Esophagus (tissue), 2 donors: Measurements from ENCODE around the gene LY9. TPM values are rescaled to one million over a fixed set of nuclear protein-coding genes. Genes with fewer than 3 reads are reported as not detected.

ENCODE experiments used
- H3K27ac ChIP-seq, 2 donors: one replicate each; pipeline ENCODE4 v1.5.1; 2013; ENCODE audit warnings: low read depth in 2 of 2, mild to moderate bottlenecking in 2 of 2, inconsistent platforms in 1 of 2, low read length in 1 of 2, moderate library complexity in 1 of 2
- H3K27me3 ChIP-seq, 2 donors: one replicate each; pipeline ENCODE4 v1.6.1; 2013; ENCODE audit warnings: low read length in 2 of 2, control low read depth in 1 of 2, mild to moderate bottlenecking in 1 of 2; ENCODE audit not compliant: insufficient read depth in 2 of 2, control insufficient read depth in 1 of 2
- H3K36me3 ChIP-seq, 2 donors: one replicate each; pipeline ENCODE4 v1.6.1; 2013; ENCODE audit warnings: low read length in 1 of 2; ENCODE audit not compliant: control insufficient read depth in 2 of 2, insufficient read depth in 2 of 2
- H3K4me1 ChIP-seq, 2 donors: one replicate each; pipeline ENCODE4 v1.6.1; 2013; ENCODE audit warnings: low read length in 1 of 2; ENCODE audit not compliant: control insufficient read depth in 2 of 2, insufficient read depth in 2 of 2
- H3K4me3 ChIP-seq, 2 donors: one replicate each; pipeline ENCODE4 v1.5.1; 2013; ENCODE audit warnings: low read length in 2 of 2, mild to moderate bottlenecking in 2 of 2, low read depth in 1 of 2, moderate library complexity in 1 of 2
- H3K9me3 ChIP-seq, 2 donors: one replicate each; pipeline ENCODE4 v1.6.1; 2013; ENCODE audit warnings: mild to moderate bottlenecking in 2 of 2, low read depth in 1 of 2, low read length in 1 of 2, moderate library complexity in 1 of 2; ENCODE audit not compliant: control insufficient read depth in 2 of 2, insufficient read depth in 1 of 2
- WGBS, 2 donors: extraction: QIAGEN DNeasy Blood & Tissue Kit; methylation state at CpG; one replicate each; pipeline ENCODE4 v1.1.7; 2013; 5-methylcytosine and 5-hydroxymethylcytosine counted together
- polyA plus RNA-seq, 2 donors: library from polyadenylated mRNA; stranded (reverse); fragments of 200-250 nt; gene quantifications; one replicate each; pipeline ENCODE4 v1.2.3, GENCODE V29; 2013
- donor health status: healthy with polysubstance abuse.
- donor health status: Bipolar disorder and iron deficiency.

Gene LY9
- polyA plus RNA-seq, 2 donors: 0.54 to 0.73 TPM

DNA sequence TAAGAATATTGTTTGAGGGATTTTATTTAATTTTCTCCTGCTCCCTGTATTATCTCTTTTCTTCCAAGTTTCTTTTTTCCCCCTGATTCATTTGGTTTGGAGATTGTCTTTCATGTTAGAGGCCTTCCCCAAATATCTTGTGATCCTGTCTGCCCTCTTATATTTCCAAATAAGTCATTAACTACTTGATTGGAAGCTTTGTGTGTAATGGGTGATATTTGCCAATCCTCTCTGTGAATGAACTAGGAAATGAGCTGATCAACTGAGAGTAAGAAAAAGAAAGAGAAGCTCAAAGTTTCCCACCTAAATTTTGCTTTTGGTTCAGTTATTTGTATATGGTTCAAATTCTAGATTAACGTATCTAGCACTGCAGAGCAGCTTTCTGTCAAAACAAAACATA is 23.6 kb upstream of the LY9 start:
- H3K27ac ChIP-seq: no peak overlapping the region
- H3K9me3 ChIP-seq: no peaks in the 10 kb centered on the region
- H3K36me3 ChIP-seq: no peaks in the 10 kb centered on the region
- H3K4me3 ChIP-seq: no peak overlapping the region
- WGBS, 2 donors: 82 to 95% methylated on average over 1 of the region's 1 CpG
- no peaks in the 10 kb centered on the region for H3K27me3 ChIP-seq
- H3K4me1 ChIP-seq: no peaks in the 10 kb centered on the region

DNA sequence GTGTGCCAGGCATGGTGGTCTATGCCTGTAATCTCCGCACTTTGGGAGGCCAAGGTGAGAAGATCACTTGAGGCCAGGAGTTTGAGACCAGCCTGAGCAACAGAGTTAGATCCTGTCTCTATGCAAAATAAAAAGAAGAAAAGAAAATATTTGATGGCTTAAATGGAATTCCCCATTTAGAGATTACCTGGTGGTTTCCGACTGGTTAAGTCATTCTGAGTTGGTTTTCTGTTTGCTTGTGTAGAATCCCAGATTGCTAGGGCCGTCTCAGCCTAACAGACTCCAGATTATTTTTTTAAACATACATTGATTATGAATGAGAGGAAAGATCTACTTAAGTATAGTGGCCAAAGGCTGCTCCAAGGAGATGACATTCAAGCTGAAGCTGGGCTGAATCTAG is 22.9 kb upstream of the LY9 start:
- H3K9me3 ChIP-seq: no peaks in the 10 kb centered on the region
- no peaks in the 10 kb centered on the region for H3K36me3 ChIP-seq
- no peaks in the 10 kb centered on the region for H3K27me3 ChIP-seq
- no peak overlapping the region for H3K4me3 ChIP-seq
- WGBS, 2 donors: 66 to 70% methylated on average over 3 of the region's 3 CpGs
- H3K4me1 ChIP-seq: no peaks in the 10 kb centered on the region
- H3K27ac ChIP-seq: no peak overlapping the region

DNA sequence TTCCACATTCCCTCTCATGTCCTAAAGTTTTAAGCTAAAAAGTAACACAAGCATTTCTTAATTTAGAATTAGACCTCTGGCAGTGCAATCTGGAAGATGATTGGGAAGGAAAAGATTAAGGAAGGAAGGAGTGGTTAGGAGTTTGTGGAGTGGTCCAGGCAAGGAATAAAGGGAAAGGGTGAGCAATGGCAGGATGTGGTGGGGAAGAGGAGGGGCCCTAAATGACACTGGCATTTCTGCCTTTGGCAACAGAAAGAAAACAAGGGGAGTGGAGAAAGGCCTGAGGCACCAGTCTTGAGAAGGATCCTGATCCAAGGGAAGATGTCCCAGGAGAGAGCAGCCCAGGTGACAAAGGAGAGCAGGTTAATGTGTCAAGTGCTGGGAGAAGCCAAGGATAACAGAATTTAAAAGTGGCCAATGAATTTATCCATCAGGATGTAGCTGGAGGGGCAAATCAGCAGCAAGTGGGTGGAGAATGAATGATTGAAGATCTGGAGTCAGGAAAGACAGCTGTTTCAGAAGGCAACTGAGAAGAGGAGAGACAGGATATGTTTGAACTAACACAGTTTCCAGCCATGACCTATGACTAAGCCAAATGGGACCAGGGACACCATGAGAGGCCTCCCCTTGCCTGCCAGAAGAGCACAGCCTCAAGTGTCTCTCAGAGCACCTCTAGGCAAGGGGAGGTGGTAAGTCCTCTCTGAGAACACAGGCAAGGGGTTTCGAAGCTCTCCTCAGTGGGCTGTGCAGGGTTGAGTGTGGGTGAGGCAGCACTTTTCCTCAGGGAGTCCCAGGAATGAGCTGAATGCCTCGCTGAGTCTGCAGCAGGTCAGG is 20.9 kb upstream of the LY9 start:
- no peaks in the 10 kb centered on the region for H3K27me3 ChIP-seq
- WGBS, 2 donors: 76 to 89% methylated on average over 2 of the region's 2 CpGs
- no peak overlapping the region for H3K27ac ChIP-seq
- H3K9me3 ChIP-seq: no peaks in the 10 kb centered on the region
- no peaks in the 10 kb centered on the region for H3K36me3 ChIP-seq
- H3K4me1 ChIP-seq: no peaks in the 10 kb centered on the region
- no peak overlapping the region for H3K4me3 ChIP-seq

DNA sequence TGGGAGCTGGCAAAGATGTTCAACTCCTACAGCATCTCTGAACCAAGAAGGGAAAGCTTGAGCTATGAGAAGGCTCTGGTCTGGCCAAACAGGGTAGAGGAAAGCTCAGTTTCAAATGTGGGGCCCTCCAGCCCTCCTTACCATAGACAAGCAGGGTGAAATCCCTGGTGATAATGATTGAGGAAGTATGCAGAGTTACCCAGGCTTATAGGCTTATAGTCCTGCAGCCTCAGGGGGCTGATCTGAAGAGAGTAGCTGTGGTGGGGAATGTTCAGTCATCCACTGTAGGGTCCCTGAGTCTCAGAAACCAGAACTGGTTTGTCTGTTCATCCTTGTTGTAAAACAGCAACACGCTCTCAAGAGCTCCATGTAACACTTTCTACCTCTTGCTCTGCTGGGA is 19.8 kb upstream of the LY9 start:
- Histone ChIP-seq H3K27me3 (no peaks in the 10 kb centered on the region), H3K4me3 (no peak overlapping the region), H3K36me3 (no peaks in the 10 kb centered on the region), H3K4me1 (peaks cover 0 to 5% of the 10 kb centered on the region in 2 donors), H3K9me3 (no peaks in the 10 kb centered on the region), H3K27ac (no peak overlapping the region)
- 93 to 100% methylated on average over 1 of the region's 1 CpG for WGBS, 2 donors

DNA sequence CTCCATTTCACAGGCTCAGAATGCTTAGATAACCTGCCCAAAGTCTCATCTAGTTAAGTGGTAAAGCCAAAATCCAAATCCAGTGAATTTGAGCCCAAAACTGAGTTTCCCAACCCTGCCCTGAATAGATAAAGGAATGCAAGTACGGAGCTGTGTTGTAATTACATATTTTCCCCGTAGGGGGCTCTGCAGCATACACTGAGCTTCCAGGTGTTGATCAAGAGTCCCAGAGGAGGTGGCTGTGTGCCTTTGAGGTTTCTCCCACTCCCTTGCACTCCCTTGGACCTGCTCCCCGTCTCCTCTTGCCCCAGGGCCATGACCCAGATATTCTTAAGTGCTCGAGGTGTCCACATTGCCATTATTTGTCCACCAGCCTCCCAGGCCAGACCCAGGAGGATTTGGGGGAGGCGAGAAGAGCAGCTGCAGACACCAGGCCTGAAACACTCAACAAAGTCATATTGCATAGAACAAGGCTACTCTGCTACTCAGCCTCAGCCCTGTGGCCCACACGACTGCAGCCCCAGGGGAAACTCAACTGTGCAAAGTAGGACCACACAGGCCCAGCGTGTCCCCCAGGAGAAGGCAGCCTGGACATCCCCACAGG is 18.4 kb upstream of the LY9 start:
- no peak overlapping the region for H3K27ac ChIP-seq
- 55 to 62% methylated on average over 7 of the region's 7 CpGs for WGBS, 2 donors
- no peaks in the 10 kb centered on the region for H3K27me3 ChIP-seq
- no peaks in the 10 kb centered on the region for H3K9me3 ChIP-seq
- H3K36me3 ChIP-seq: no peaks in the 10 kb centered on the region
- peaks cover 0 to 12% of the 10 kb centered on the region in 2 donors for H3K4me1 ChIP-seq
- no peak overlapping the region for H3K4me3 ChIP-seq

DNA sequence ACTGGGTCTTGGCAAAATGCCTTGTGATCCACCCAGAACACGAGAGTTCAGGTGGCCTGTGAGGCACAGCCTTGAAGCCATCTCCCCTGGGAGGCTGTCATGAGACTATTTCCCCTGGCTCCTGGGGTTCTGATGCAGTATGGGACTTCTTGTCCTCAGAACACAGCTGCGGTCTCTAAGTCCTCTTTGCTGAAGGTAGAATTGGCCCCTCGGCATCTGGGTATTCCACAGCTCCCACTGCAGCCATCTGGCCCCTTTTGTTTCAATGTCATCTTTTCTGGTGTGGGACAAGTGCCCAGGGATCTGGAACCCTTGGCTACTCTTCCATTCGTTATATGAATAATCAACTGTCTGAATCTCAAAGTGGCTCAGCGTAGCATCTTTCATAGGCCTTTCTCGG is 17.0 kb upstream of the LY9 start:
- Histone ChIP-seq H3K9me3 (no peaks in the 10 kb centered on the region), H3K27ac (no peak overlapping the region), H3K4me1 (peaks cover 0 to 12% of the 10 kb centered on the region in 2 donors), H3K27me3 (no peaks in the 10 kb centered on the region), H3K4me3 (no peak overlapping the region), H3K36me3 (no peaks in the 10 kb centered on the region)
- 88% methylated on average over 6 of the region's 6 CpGs for WGBS, 2 donors

DNA sequence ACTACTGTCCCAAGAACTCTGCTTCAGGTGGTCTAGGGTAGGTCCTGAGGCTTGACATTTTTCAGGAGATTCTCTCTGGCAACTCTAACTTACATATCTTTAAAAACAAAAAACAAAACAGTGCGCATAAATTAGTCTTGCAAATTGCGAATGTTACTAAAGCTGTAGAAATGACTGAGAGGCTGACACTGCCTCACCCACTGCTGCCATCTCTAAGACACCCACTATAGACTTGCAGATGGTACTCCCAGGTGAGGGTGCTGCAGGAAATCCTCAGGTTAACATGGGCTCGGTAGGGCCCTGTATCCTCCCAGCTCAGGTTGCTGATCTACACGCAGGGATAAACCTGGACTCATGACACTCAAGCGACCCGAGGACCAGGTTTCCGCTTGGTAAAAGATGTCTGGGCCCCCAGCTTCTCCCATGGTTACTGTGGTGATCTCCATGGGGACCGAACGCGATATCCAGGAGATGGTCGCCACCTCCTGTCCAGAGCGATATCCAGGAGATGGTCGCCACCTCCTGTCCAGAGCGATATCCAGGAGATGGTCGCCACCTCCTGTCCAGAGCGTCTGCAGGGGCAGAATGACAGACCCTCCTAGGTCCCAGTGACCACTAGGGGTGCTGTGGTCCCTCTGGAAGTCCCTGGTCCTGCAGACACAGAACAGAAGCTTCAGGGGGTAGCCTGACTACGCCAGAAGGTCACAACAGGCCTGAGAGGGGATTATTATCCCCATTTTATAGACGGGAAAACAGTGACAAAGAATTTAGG is 16.2 kb upstream of the LY9 start:
- Histone ChIP-seq H3K27ac (peak overlapping the region; percentile 40 to 59), H3K9me3 (no peaks in the 10 kb centered on the region)
- 91 to 92% methylated on average over 18 of the region's 18 CpGs for WGBS, 2 donors

DNA sequence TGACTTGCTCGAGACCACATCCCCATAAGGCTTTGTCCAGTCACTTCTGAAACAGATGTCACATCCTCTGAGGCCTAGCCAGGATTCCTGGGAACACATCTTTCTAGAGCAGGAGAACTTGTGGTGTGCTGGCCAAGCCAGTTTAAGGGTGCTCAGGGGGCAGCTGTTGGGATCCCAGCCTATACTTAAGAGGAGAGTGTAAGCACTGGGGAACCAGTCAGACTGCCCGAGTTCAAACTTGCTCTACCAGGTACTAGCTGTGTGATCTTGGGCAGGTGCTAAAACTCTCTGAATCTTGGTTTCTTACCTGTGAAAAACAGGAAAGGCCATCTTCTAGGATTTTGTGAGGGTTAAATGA is 15.6 kb upstream of the LY9 start:
- Histone ChIP-seq H3K27ac (peak overlapping the region; percentile 40 to 59), H3K4me1 (peaks cover 0 to 12% of the 10 kb centered on the region in 2 donors), H3K36me3 (no peaks in the 10 kb centered on the region), H3K27me3 (no peaks in the 10 kb centered on the region), H3K4me3 (no peak overlapping the region), H3K9me3 (no peaks in the 10 kb centered on the region)
- 76 to 77% methylated on average over 2 of the region's 2 CpGs for WGBS, 2 donors

More for the DNA sequence above, 16.2 kb upstream of the LY9 start:
- Histone ChIP-seq H3K27me3 (no peaks in the 10 kb centered on the region), H3K4me3 (no peak overlapping the region), H3K4me1 (peaks cover 0 to 12% of the 10 kb centered on the region in 2 donors), H3K36me3 (no peaks in the 10 kb centered on the region)

DNA sequence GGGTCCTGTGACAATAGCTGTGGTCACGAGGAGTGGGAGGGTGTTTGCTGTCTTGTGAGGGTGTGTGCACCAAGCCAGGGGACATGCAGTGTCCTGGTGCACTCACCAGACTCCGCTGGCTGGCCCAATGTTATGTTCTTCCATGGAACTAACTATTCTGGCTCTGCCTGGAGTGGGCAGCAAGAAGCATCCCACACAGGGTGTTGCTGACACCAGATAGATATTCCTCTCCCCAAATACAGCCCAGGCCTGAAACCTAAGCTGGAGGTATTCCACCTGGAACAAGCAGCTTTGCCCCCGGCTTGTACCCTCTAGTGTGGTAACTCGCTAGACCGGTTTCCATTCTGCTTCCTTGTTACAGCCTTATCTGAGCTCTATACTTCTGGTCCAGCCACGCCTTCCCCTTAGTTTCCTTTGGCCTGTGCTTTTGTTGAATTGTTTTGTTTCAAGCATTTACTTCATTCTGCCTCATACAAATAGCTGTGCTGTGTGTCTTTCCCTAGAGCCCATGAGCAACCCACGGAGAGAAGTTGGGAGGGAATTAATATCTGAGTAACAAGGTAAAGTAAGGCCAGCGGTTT is 14.7 kb upstream of the LY9 start:
- no peaks in the 10 kb centered on the region for H3K9me3 ChIP-seq
- no peak overlapping the region for H3K4me3 ChIP-seq
- WGBS, 2 donors: 54 to 57% methylated on average over 8 of the region's 8 CpGs
- H3K4me1 ChIP-seq: peaks cover 0 to 12% of the 10 kb centered on the region in 2 donors
- peak overlapping the region; percentile 81 to 93 for H3K27ac ChIP-seq
- H3K36me3 ChIP-seq: no peaks in the 10 kb centered on the region
- no peaks in the 10 kb centered on the region for H3K27me3 ChIP-seq
